Activated naive CD4-positive, alpha-beta T cell treated with anti-CD3 and anti-CD28 coated beads for 36 hours (primary cell): ENCODE data around the gene SHROOM3. TPM values are rescaled to one million over a fixed set of nuclear protein-coding genes. Genes with fewer than 3 reads are reported as not detected.

Experiments used
- CTCF ChIA-PET: fragments of 350-600 bp; sonication (Branson Sonifier 250); formaldehyde crosslinking; loops from one replicate; lab custom pipeline; 2021; ENCODE audit warnings: antibody characterized with exemption; lab: Charles Lee
- DNase-seq: peaks from one replicate; pipeline ENCODE4 v3.0.0-alpha.2; 2020
- H3K27ac Mint-ChIP-seq: one replicate; pipeline ENCODE4 v1.8.0; 2021; ENCODE audit warnings: mild to moderate bottlenecking, mixed read lengths
- H3K27me3 Mint-ChIP-seq: one replicate; pipeline ENCODE4 v1.8.0; 2021; ENCODE audit warnings: low read depth, mixed read lengths
- H3K36me3 Mint-ChIP-seq: one replicate; pipeline ENCODE4 v1.8.0; 2021; ENCODE audit warnings: low read depth, mixed read lengths
- H3K4me1 Mint-ChIP-seq: one replicate; pipeline ENCODE4 v1.8.0; 2021; ENCODE audit warnings: low read depth, mixed read lengths
- H3K4me3 Mint-ChIP-seq: one replicate; pipeline ENCODE4 v1.8.0; 2021; ENCODE audit warnings: mild to moderate bottlenecking, moderate library complexity, mixed read lengths
- H3K9me3 Mint-ChIP-seq: one replicate; pipeline ENCODE4 v1.8.0; 2021; ENCODE audit warnings: mixed read lengths
- intact Hi-C: fragments of 100-400 bp; cut with micrococcal nuclease; formaldehyde crosslinking; loops from one replicate; pipeline ENCODE4 v1.15.1; 2023
- total RNA-seq, 2 experiments: library from RNA; stranded (reverse); gene quantifications; one replicate each; pipeline ENCODE4 v1.2.3, GENCODE V29; 2021

SHROOM3 gene
- total RNA-seq, 2 experiments from 2014 or later, result 0.12 to 0.21 TPM

GRCh38 chr4:76486588-76487276 is 51.7 kb downstream of the SHROOM3 start:
- DNase-seq, result no peak
- no peak overlapping the region for H3K4me3 Mint-ChIP-seq
- CTCF ChIA-PET, result interaction anchor here (2.2 kb wide), 1 partner anchor 17 kb away, joined by 6 read pairs; no protein-coding TSS in a partner anchor
- peaks cover 2% of the 10 kb centered on the region for H3K9me3 Mint-ChIP-seq
- no peaks in the 10 kb centered on the region for H3K4me1 Mint-ChIP-seq
- intact Hi-C loops, result no loop called here
- no peak overlapping the region for H3K27ac Mint-ChIP-seq
- no peaks in the 10 kb centered on the region for H3K36me3 Mint-ChIP-seq
- H3K27me3 Mint-ChIP-seq, result peaks cover 3% of the 10 kb centered on the region

- Mint-ChIP-seq H3K36me3 (no peaks in the 10 kb centered on the region), H3K9me3 (peaks cover 2% of the 10 kb centered on the region), H3K27ac (no peak overlapping the region), H3K4me1 (no peaks in the 10 kb centered on the region), H3K27me3 (peaks cover 3% of the 10 kb centered on the region), H3K4me3 (no peak overlapping the region)
- no peak for DNase-seq
- intact Hi-C loops, result no loop called here
- CTCF ChIA-PET, result interaction anchor here (2.2 kb wide), 1 partner anchor 16 kb away, joined by 6 read pairs; no protein-coding TSS in a partner anchor
Measured at GRCh38 chr4:76487621-76488020, 52.6 kb downstream of the SHROOM3 start.

GRCh38 chr4:76488455-76488854 is 53.4 kb downstream of the SHROOM3 start:
- H3K4me3 Mint-ChIP-seq, result no peak overlapping the region
- H3K27me3 Mint-ChIP-seq, result peaks cover 3% of the 10 kb centered on the region
- no peaks in the 10 kb centered on the region for H3K9me3 Mint-ChIP-seq
- CTCF ChIA-PET, result interaction anchor here (2.2 kb wide), 1 partner anchor 15 kb away, joined by 6 read pairs; no protein-coding TSS in a partner anchor
- no peaks in the 10 kb centered on the region for H3K36me3 Mint-ChIP-seq
- DNase-seq, result no peak
- H3K27ac Mint-ChIP-seq, result no peak overlapping the region
- intact Hi-C loops, result no loop called here
- H3K4me1 Mint-ChIP-seq, result no peaks in the 10 kb centered on the region

- Mint-ChIP-seq H3K27me3 (peaks cover 3% of the 10 kb centered on the region), H3K36me3 (no peaks in the 10 kb centered on the region), H3K27ac (no peak overlapping the region), H3K9me3 (no peaks in the 10 kb centered on the region), H3K4me1 (no peaks in the 10 kb centered on the region), H3K4me3 (no peak overlapping the region)
- CTCF ChIA-PET, result interaction anchor here (2.2 kb wide), 1 partner anchor 15 kb away, joined by 6 read pairs; no protein-coding TSS in a partner anchor
- intact Hi-C loops, result no loop called here
- no peak for DNase-seq
Measured at GRCh38 chr4:76488888-76489685, 54.1 kb downstream of the SHROOM3 start.

- DNase-seq, result no peak
- CTCF ChIA-PET, result no interaction called here
- Mint-ChIP-seq H3K4me1 (no peaks in the 10 kb centered on the region), H3K27me3 (peaks cover 3% of the 10 kb centered on the region), H3K9me3 (no peaks in the 10 kb centered on the region), H3K36me3 (no peaks in the 10 kb centered on the region), H3K27ac (no peak overlapping the region), H3K4me3 (no peak overlapping the region)
- intact Hi-C loops, result no loop called here
Measured at GRCh38 chr4:76489686-76490161, 54.7 kb downstream of the SHROOM3 start.

- CTCF ChIA-PET, result interaction anchor here (0.6 to 1.0 kb wide), 2 partner anchors 13 to 455 kb away, joined by 3 read pairs; no protein-coding TSS in a partner anchor
- Mint-ChIP-seq H3K4me3 (no peak overlapping the region), H3K4me1 (no peaks in the 10 kb centered on the region), H3K36me3 (no peaks in the 10 kb centered on the region), H3K9me3 (no peaks in the 10 kb centered on the region), H3K27ac (no peak overlapping the region), H3K27me3 (peaks cover 3% of the 10 kb centered on the region)
- DNase-seq, result no peak
- intact Hi-C loops, result no loop called here
Measured at GRCh38 chr4:76492055-76492454, 57.0 kb downstream of the SHROOM3 start.

GRCh38 chr4:76494243-76494642 is 59.2 kb downstream of the SHROOM3 start:
- CTCF ChIA-PET, result interaction anchor here (1.4 kb wide), 1 partner anchor 10 kb away, joined by 6 read pairs; no protein-coding TSS in a partner anchor
- H3K36me3 Mint-ChIP-seq, result no peaks in the 10 kb centered on the region
- no peaks in the 10 kb centered on the region for H3K4me1 Mint-ChIP-seq
- no peaks in the 10 kb centered on the region for H3K9me3 Mint-ChIP-seq
- DNase-seq, result no peak
- no peak overlapping the region for H3K4me3 Mint-ChIP-seq
- peaks cover 2% of the 10 kb centered on the region for H3K27me3 Mint-ChIP-seq
- no peak overlapping the region for H3K27ac Mint-ChIP-seq
- intact Hi-C loops, result no loop called here

GRCh38 chr4:76494871-76495590 is 60.0 kb downstream of the SHROOM3 start:
- no peak overlapping the region for H3K4me3 Mint-ChIP-seq
- intact Hi-C loops, result no loop called here
- H3K36me3 Mint-ChIP-seq, result no peaks in the 10 kb centered on the region
- no peaks in the 10 kb centered on the region for H3K9me3 Mint-ChIP-seq
- H3K27me3 Mint-ChIP-seq, result no peaks in the 10 kb centered on the region
- H3K4me1 Mint-ChIP-seq, result no peaks in the 10 kb centered on the region
- no peak for DNase-seq
- CTCF ChIA-PET, result no interaction called here
- no peak overlapping the region for H3K27ac Mint-ChIP-seq

GRCh38 chr4:76498550-76498949 is 63.5 kb downstream of the SHROOM3 start:
- Mint-ChIP-seq H3K36me3 (no peaks in the 10 kb centered on the region), H3K4me1 (no peaks in the 10 kb centered on the region), H3K27ac (no peak overlapping the region), H3K4me3 (no peak overlapping the region), H3K9me3 (no peaks in the 10 kb centered on the region), H3K27me3 (peaks cover 8% of the 10 kb centered on the region)
- CTCF ChIA-PET, result no interaction called here
- no peak for DNase-seq
- intact Hi-C loops, result no loop called here

GRCh38 chr4:76499461-76499860 is 64.4 kb downstream of the SHROOM3 start:
- DNase-seq, result no peak
- intact Hi-C loops, result no loop called here
- H3K27ac Mint-ChIP-seq, result no peak overlapping the region
- no peak overlapping the region for H3K4me3 Mint-ChIP-seq
- H3K36me3 Mint-ChIP-seq, result no peaks in the 10 kb centered on the region
- peaks cover 10% of the 10 kb centered on the region for H3K27me3 Mint-ChIP-seq
- no peaks in the 10 kb centered on the region for H3K9me3 Mint-ChIP-seq
- H3K4me1 Mint-ChIP-seq, result no peaks in the 10 kb centered on the region
- CTCF ChIA-PET, result interaction anchor here (6.7 kb wide), 1 partner anchor 68 kb away, joined by 74 read pairs; no protein-coding TSS in a partner anchor

GRCh38 chr4:76502886-76503285 is 67.9 kb downstream of the SHROOM3 start:
- H3K27me3 Mint-ChIP-seq, result peaks cover 13% of the 10 kb centered on the region
- H3K9me3 Mint-ChIP-seq, result no peaks in the 10 kb centered on the region
- H3K4me1 Mint-ChIP-seq, result no peaks in the 10 kb centered on the region
- intact Hi-C loops, result loop anchor here (10.0 kb wide), 1 partner anchor 508 kb away; the partner anchor contains the start of gene SDAD1
- H3K27ac Mint-ChIP-seq, result no peak overlapping the region
- CTCF ChIA-PET, result interaction anchor here (0.9 to 6.7 kb wide), 4 partner anchors 72 to 700 kb away, joined by 3 to 74 read pairs (median 4); no protein-coding TSS in a partner anchor
- no peak for DNase-seq
- no peaks in the 10 kb centered on the region for H3K36me3 Mint-ChIP-seq
- no peak overlapping the region for H3K4me3 Mint-ChIP-seq
